ENCODE data around the gene FAM53C.

DNA sequence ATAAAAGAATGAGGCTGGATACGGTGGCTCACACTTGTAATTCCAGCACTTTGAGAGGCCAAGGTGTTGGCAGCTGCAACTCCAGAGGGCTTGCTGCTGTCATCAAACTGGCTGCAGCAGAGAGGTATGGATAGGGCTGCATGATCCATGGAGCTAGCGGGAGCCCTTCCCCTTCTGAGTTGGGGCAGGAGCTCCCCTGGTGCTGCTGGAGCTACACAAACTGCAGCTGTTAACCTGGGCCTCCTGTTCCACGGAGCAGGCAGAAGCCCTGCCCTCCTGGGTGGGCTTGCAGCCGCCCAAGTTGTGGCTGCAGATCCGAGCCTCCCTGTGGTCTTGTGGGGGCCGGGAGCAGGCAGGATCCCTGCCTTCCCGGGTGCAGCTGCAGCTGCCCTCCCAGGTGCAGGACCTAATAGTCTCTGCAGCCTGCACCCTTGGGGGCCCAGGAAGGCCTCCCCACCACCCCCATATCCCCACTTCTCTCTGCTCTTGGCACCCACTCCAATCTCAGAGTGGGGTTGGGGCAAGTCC lies 22.3 kb upstream of the FAM53C start:
- TF ChIP-seq, protein P1, sequence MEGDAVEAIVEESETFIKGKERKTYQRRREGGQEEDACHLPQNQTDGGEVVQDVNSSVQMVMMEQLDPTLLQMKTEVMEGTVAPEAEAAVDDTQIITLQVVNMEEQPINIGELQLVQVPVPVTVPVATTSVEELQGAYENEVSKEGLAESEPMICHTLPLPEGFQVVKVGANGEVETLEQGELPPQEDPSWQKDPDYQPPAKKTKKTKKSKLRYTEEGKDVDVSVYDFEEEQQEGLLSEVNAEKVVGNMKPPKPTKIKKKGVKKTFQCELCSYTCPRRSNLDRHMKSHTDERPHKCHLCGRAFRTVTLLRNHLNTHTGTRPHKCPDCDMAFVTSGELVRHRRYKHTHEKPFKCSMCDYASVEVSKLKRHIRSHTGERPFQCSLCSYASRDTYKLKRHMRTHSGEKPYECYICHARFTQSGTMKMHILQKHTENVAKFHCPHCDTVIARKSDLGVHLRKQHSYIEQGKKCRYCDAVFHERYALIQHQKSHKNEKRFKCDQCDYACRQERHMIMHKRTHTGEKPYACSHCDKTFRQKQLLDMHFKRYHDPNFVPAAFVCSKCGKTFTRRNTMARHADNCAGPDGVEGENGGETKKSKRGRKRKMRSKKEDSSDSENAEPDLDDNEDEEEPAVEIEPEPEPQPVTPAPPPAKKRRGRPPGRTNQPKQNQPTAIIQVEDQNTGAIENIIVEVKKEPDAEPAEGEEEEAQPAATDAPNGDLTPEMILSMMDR (conservative IDR thresholded peaks at IDR 0.05; ENCODE audit: low read length) = no peak
- no peak for TF ChIP-seq EZH2phosphoT487 (IDR thresholded peaks at IDR 0.05; ENCODE audit: borderline replicate concordance)
